ENCODE measurements around the gene MFSD6. TPM values are rescaled to one million over a fixed set of nuclear protein-coding genes. Genes with fewer than 3 reads are reported as not detected.
A peak's percentile ranks its signal among the peaks of the same experiment; 100 is the strongest.
"Not testable (repeated sequence)": the region's sequence is repeated elsewhere in the genome, so short reads cannot be mapped to it uniquely, and the experiment has no call there.

Gene MFSD6
- total RNA-seq, 4 donors from 2014 or later, result 40.4 to 184 (median 119) TPM

- no peak for DNase-seq
- peaks cover 0 to 37% (median 0%) of the 10 kb centered on the region in 3 donors for H3K36me3 ChIP-seq
- no peak overlapping the region for H3K4me3 ChIP-seq
- H3K27ac ChIP-seq, result peak overlapping the region in 1 of 4 donors; percentile 1
- TF ChIP-seq POLR2A (IDR thresholded peaks at IDR 0.05) (no peak), CTCF (IDR thresholded peaks at IDR 0.05) (no peak)
- no peaks in the 10 kb centered on the region for H3K27me3 ChIP-seq
- H3K4me1 ChIP-seq, result no peaks in the 10 kb centered on the region
- H3K9me3 ChIP-seq, result no peaks in the 10 kb centered on the region
These were observed 94.9 kb downstream of the MFSD6 start for GRCh38 chr2:190503088-190503487.

- no peak overlapping the region for H3K27ac ChIP-seq
- DNase-seq, result no peak
- H3K27me3 ChIP-seq, result no peaks in the 10 kb centered on the region
- TF ChIP-seq CTCF (IDR thresholded peaks at IDR 0.05), result no peak
- no peak for TF ChIP-seq POLR2A (IDR thresholded peaks at IDR 0.05)
- H3K36me3 ChIP-seq, result peaks cover 0 to 29% (median 0%) of the 10 kb centered on the region in 3 donors
- no peak overlapping the region for H3K4me3 ChIP-seq
- no peaks in the 10 kb centered on the region for H3K4me1 ChIP-seq
- no peaks in the 10 kb centered on the region for H3K9me3 ChIP-seq
These were observed 96.8 kb downstream of the MFSD6 start for GRCh38 chr2:190504912-190505311.

GRCh38 chr2:190505696-190506095, 97.5 kb downstream of the MFSD6 start:
- Histone ChIP-seq H3K4me3 (no peak overlapping the region), H3K9me3 (no peaks in the 10 kb centered on the region), H3K36me3 (peaks cover 0 to 24% (median 0%) of the 10 kb centered on the region in 3 donors), H3K4me1 (no peaks in the 10 kb centered on the region), H3K27ac (no peak overlapping the region), H3K27me3 (no peaks in the 10 kb centered on the region)
- DNase-seq, result no peak
- TF ChIP-seq POLR2A (IDR thresholded peaks at IDR 0.05), result no peak
- TF ChIP-seq CTCF (IDR thresholded peaks at IDR 0.05), result no peak

GRCh38 chr2:190506666-190507065, 98.5 kb downstream of the MFSD6 start:
- peaks cover 0 to 24% (median 0%) of the 10 kb centered on the region in 3 donors for H3K36me3 ChIP-seq
- DNase-seq, result no peak
- no peaks in the 10 kb centered on the region for H3K9me3 ChIP-seq
- H3K4me1 ChIP-seq, result no peaks in the 10 kb centered on the region
- TF ChIP-seq POLR2A (IDR thresholded peaks at IDR 0.05), result no peak
- no peak for TF ChIP-seq CTCF (IDR thresholded peaks at IDR 0.05)
- no peak overlapping the region for H3K4me3 ChIP-seq
- no peak overlapping the region for H3K27ac ChIP-seq
- H3K27me3 ChIP-seq, result no peaks in the 10 kb centered on the region

GRCh38 chr2:190507135-190507534, 99.0 kb downstream of the MFSD6 start:
- no peaks in the 10 kb centered on the region for H3K4me1 ChIP-seq
- no peaks in the 10 kb centered on the region for H3K27me3 ChIP-seq
- no peak for DNase-seq
- H3K9me3 ChIP-seq, result no peaks in the 10 kb centered on the region
- no peak overlapping the region for H3K4me3 ChIP-seq
- H3K27ac ChIP-seq, result no peak overlapping the region
- no peak for TF ChIP-seq POLR2A (IDR thresholded peaks at IDR 0.05)
- no peak for TF ChIP-seq CTCF (IDR thresholded peaks at IDR 0.05)
- peaks cover 0 to 24% (median 0%) of the 10 kb centered on the region in 3 donors for H3K36me3 ChIP-seq

- not testable (repeated sequence) for H3K4me3 ChIP-seq, H3K36me3 ChIP-seq, H3K4me1 ChIP-seq, H3K27ac ChIP-seq, H3K27me3 ChIP-seq, H3K9me3 ChIP-seq, DNase-seq
These were observed 101.7 kb downstream of the MFSD6 start for GRCh38 chr2:190509895-190510294.

Data from Peyer's patch (tissue), 4 donors.